ENCODE data around the gene MED12L.
"Not testable (repeated sequence)": the region's sequence is repeated elsewhere in the genome, so short reads cannot be mapped to it uniquely, and the experiment has no call there.

The MED12L gene

DNA sequence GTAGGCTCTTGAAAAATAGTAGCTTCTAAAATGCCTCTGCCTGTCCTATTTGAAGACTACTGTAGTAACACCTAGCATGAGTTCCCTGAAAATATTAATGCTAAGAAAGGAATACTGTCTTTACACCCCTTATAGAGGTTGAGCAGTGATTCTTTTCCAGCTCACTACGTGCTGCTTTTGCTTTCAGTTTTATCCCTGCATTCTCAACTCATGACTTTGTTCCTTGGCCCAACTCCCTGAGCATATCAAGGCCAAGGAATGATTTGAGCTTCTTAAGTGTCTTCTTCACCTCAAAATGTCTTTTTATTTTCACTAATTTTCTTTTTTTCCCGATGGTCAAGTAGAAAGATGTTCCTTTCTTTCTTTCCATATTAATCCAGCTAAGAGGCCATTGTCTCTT lies 260.4 kb downstream of the MED12L start:
- DNase-seq: no peak

DNA sequence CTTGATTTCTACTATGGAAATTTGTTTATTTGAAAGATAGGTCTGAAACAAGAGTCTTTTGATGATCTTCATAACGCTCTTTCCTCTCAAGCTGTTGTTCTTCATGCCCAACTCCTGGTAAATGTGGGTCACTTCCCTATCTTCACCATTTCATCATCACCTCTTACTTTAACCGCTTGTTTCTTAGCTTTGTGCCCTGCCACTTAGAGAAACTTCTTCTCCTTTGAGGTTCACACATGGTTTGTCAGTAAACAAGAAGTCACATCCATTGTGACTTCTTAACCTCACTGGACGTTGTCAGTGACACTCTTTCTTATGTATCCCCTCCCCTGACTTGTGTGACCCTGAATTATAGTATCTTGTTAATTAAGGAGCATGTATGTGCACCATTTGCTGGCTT lies 260.8 kb downstream of the MED12L start:
- DNase-seq: no peak

DNA sequence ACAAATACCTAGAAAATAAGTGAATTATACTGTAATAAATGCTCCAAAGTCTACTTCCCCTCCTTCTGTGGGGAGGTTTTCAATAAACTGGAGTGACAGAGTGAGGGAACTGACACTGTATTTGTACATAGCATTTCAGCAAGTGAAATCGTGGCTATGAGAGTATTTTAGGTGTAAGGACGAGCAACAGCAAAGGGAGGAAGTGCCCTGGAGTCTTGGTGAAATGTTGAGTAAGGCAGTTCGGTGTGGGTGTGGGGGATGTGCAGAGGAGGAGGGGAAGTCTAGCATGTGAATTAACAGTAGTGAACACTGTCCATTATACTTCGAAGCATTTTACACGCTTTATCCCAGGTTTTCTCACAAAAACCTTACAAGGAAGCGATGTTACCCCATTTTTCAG lies 262.0 kb downstream of the MED12L start:
- no peak for DNase-seq

DNA sequence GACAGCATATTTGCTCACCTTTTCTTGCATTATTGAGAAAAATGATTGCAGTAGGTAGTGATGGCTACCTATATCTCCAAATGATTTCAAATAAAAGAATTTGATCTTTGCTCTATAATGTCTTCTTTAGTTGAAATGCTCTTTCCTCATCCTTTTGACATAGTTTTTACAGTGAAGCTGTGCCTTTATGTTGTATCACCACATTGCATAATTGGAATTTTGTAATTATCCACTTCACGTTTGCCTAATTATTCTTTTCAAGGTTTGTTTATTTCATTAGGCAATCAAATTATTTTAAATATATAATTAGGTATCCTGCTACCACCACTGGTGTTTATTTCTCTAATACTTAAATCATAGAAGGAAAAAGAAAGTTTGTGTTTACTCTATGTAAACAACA lies 265.2 kb downstream of the MED12L start:
- no peak for DNase-seq

DNA sequence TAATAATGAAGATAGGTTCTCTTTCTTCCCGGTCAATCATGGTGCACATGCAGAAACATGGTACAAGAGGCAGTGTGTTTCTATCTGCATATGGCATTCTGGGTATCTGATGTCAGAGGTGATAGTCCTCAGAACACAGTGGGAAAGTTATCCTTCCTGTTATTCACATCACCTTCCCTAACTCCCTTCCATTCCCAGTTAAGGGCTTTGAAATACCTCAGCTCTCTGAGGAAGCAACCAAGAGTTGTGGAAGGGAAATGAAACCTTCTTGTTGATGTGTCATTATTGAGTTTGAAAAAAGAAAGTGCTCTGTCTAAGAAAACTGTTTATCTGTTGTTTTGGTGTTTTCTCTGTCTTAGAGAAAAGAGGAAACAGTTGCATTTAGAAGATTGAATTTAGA lies 265.8 kb downstream of the MED12L start:
- DNase-seq: no peak

DNA sequence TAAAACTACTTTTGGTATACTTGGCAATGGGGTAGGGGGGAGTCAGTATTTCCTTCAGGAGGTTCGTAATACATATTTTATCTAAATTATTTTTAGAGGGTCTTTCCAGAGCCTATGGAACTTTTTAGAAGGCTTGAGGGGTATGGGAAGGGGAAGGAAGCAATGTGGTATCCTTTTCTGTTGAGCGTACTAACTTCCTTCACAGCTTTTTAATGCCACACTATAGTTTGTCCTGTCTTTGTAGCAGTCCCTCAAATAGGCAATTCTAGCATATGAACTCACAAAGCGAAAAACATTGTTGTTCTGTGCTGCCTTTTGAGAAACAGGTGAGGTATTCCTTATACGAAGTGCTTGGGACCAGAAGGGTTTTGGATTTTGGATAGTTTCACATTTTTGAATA lies 266.2 kb downstream of the MED12L start:
- DNase-seq: no peak

DNA sequence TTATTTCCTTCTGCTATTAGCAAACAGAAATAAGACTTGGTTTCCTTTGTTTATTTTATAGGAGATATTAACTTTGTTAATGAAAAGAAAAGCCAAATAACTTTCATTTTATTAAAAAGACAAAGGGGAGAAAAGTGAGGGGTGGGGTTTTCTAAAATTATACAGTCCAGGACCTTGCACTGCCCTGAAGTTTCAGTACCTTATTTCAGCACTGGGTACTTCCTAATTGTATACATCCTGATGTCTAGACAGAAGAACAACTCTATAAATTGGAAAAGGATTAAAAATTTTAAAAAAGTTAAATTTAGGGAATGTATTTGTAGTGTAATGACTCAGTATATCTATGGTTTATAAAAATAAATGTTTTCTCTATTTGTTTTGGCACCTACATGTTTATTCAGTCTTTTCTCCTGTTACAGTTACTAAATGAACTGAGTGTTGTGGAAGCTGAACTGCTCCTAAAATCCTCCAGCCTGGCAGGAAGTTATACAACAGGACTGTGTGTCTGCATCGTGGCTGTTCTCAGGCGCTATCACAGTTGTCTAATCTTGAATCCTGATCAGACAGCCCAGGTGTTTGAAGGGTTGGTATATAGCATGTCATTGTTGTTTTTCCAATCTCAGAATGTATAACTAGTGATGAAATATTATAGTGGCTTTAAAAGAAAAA lies 271.5 kb downstream of the MED12L start:
- no peak for DNase-seq

DNA sequence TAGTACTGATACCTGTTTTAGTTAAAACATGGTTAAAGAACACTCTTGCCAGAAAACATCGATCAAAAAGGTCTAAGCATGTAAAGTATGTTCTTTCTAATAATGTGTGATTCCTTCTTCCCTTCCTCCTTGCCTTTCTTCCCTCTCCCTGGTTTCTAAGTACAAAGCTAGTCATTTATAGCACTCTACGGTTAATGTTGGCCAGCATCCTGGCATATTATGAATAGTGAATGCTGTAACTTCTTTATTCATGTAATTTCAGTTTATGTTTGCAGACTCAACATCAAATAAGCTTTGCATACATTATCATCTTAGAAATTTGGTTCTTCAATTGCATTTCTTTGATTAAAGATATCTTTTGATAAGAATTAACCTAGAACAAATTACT lies 272.0 kb downstream of the MED12L start:
- DNase-seq: no peak

DNA sequence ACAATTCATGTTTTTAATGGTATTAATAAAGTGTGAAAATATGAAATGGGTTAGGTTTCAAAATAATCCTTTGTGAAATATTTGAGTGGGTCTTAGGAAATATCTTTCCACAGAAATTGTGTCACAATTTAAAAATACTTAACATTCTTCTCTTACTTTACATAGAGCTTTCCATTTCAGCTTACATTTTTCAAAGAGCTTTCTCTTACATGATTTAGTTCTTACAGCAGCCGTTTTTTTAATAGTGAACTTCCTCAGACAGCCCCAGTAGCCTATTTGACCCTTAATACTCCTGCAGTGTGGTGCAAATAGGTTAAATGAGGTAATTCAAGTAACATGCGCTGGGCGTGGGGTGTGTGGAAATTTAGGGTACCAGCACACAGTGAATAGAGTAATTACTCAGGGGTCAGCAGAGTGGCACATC lies 277.3 kb downstream of the MED12L start:
- no peak for DNase-seq

DNA sequence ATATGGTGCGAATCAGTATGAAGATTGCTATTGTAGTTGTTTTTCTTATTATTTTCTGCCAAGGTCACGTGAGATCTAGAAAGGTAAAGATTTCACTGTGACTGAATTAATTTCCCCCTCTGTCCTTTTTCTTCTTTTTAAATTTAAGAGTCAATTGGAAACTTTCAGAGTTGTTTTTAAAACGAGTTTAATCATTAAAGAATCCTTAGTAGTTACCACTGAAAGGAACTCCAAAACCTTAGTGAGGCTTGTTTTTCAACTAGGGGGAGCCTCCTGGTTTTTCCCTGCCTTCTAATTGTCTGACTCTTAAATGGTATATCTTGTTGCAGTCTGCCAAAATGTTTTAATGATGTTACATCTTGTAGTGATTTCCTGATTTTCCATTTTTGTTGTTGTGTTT lies 281.5 kb downstream of the MED12L start:
- no peak for DNase-seq

DNA sequence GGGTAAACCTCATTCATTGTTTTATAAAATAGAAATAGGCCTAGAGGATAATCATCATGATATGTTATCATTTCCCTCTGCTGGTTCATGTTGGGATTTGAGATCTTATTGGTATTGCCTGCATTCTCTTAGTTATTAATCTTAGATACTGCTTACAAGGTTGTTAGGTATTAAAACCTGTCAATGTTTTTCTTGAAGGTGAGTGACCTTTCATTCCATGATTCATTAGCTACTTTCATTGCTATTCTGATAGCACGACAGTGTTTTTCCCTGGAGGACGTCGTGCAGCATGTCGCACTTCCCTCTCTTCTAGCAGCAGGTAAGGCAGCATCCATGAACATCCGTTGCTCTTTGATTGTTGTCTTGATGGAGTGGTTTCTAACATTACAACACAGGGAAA lies 282.0 kb downstream of the MED12L start:
- DNase-seq: no peak

DNA sequence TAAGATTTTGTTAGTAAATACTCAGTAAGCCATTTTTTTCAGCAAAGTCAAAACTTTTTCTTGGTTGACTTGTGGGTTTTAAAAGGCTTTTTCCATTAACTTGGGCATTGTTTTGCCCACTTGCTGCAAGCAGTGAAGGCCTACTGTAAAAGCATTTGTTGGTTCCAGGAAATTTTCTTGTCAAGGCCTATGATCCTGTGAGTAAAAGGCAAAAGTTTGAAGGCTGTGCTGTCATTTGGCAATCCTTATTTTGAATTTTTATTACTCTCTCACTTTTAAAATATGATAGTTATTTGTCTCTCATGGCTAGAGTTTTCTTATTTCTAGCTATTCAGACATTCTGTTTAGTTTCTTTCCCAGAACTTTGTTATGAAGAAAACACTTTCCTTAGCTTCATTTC lies 286.1 kb downstream of the MED12L start:
- DNase-seq: no peak

DNA sequence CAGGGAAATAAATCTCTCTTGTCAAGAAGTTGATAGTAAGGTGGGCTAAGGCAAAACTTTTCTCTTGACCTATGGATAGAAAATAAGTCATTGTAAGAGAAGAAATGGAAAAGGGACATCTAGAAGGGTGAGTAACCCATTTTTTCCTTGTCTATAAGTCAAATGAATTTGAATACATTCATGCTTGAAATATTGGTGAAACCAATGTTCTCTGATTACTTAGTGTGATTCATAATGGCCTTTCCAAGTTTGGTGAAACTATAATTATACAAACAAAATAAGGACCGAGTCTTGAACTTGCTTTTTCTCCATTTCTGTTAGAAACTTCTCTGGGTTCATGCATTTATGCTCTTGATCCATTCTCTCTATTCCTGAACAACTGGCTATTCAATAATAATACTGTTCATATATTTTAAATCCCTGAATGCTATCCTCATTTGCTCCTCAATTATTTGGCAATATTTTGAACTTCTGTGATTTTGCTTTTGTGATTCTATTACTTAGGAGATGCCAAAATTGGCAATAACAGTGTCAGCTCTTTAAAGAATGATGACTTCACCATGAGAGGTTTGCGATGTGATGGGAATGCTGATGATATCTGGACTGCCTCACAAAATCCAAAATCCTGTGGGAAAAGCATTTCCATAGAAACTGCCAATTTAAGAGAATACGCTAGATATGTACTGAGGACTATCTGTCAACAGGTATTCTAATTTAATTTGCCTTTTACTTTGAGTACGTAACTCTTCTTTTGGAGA lies 286.8 kb downstream of the MED12L start:
- DNase-seq: no peak

DNA sequence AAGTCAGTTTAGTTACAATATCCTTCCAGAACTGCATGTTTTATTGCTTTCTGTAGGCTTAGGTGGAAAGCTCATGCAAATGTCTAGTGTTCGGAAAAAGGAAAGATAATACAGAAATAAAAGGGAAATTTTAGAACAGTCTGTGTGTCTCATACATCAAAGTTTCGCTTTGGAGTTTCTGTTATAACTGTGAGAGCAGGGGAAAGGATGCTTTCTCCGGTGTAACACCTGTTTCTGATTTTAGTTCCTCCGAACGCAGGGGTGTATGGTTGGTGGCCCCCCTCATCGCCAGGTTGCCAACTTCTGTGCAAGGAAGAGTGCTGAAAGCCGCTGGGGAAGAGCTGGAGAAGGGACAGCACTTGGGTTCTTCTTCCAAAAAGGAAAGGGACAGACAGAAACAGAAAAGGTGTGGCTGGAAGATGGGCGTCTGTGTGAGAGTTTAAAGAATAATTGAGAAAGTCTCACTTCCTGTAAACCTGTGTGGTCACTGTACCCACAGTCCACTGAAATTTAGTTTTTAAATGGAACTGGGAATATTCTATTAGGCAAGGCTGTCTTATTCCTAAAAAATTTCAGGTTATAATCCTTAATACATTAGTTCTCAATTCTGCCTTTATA lies 292.4 kb downstream of the MED12L start:
- DNase-seq: no peak

DNA sequence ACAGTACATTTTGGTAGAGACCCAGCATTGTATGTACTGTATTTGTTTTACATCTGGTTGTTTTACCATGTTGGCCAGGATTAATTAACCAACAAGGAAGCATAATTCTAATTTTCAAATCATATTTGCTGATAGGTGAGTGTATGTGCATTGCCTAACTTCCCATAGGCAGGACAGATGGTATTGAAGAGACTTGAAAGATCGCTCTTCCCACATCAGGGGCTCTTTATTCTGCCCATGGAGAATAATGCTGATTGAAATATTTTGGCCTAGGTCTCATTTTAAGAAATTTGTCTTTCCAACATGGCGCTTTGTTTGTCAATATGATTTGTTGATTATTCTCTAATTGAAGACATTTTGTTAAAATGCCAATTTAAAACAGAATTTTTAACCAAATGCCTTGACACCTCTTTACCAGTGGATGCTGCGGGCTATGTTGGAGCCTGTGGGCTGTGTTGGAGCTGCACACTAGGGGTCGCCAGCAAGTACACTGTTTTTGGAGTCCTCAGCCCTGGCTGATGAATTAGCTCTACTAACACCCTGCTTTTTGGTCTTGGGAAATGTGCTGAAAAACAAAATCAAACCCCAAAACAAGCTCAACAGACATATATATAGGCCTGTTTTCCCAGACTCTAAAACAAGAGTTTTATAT lies 293.7 kb downstream of the MED12L start:
- no peak for DNase-seq

DNA sequence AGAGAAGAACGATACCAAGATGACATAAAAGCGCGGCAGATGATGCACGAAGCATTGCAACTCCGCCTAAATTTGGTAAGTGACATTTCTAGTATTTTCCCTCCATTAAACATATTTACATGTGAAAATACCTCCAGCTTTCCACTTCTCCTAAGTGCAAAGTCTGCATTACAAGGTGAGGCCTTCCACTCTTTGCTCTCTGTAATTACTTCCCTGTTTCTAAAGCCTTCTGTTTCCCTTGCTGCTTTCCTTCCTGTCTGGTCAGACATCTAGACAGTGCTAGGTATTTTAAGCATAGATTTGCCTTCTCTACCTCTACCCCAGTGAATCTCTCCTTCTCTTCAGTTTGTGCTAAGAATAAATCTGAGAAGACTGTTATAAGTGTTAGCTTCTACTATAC lies 297.2 kb downstream of the MED12L start:
- no peak for DNase-seq

DNA sequence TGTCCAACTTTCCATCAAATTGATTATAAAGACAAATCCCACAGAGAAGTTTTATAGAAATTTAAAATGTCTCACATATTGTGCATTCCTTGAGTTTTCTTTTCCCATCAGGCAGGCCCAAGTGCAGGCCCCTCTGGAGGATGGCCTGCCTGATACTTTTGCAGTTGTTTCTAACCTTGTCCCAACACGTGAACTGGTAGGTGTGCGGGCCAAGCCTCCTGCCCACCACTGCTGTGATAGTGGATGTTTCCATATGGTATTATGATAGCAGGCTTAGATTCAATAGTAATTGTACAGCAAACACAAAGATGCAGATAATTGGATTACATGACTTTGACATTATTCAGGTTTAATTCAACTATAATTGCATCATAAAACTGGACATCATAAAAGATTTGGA lies 297.6 kb downstream of the MED12L start:
- DNase-seq: no peak

DNA sequence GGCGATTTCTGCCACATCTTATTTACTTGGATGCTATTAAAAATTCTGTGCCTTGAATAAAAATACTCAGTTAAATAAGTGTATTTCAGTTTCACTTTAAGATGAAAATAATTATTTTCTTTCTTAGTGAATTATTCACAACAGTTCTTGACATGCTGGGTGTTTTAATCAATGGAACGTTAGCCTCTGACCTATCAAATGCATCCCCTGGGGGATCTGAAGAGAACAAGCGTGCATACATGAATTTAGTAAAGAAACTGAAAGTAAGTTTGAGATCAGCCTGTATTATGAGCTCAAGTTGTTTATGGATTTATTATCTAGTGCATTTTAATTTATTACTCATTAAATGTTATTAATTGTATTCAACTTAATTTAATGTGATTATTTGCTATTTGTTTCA lies 298.5 kb downstream of the MED12L start:
- DNase-seq: no peak

DNA sequence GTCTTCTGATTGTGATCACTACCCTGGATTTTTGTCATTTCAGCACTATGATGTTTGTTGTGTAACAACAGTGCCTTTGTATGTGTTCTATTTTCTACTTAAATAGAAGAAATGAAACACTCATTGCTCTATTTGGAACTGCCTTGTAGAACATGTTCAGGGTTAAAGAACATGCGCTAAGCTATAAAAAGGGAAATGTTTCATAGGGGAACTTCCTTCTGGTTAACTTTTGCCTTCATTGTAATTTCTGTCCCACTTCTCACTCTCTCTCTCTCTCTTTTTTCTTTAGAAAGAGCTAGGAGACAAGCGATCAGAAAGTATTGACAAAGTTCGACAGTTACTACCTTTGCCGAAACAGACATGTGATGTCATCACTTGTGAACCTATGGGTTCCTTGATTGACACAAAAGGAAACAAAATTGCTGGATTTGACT lies 299.3 kb downstream of the MED12L start, which contains the start of gene P2RY12:
Gene P2RY12, minus strand, starts transcription at position 13 of the 434 bp plus-strand sequence. CDS start 45,908 bp downstream, outside the sequence.
- DNase-seq: no peak

DNA sequence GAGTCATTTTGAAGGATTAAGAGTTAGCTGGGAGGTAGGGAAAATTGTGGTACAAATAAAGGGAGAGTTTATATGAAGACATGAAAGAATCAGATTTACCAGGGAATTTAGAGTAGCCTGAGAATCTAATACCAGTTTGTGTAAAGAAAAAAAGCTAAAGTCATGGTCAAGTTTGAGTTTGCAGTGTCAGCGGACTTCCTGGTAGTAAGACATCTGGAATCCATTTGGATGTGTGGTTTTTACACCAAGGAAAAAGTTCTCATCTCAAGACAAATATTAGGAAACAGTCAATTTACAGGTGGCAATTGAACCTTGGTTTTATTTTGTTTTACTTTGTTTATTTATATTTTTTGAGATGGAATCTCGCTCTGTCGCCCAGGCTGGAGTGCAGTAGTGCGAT lies 300.6 kb downstream of the MED12L start:
- no peak for DNase-seq

DNA sequence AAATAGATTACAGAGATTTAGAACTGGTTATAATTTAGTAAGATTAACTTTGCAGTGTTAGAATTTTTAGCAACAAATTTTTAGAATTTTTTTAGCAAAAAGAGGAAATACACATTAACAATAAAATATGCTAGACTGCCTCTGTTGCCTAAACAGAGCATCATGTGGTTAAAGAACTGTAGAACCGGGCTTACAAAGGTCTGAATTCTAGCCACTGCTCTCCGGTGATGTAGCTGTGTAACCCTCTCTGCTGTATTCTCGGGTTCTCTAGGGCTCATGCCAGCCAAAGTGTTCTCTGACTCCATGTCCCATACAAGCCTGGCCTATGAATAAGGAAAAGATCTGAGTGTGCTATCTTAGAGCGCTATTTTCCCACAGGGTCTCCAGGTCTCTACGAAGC lies 302.0 kb downstream of the MED12L start:
- no peak for DNase-seq

DNA sequence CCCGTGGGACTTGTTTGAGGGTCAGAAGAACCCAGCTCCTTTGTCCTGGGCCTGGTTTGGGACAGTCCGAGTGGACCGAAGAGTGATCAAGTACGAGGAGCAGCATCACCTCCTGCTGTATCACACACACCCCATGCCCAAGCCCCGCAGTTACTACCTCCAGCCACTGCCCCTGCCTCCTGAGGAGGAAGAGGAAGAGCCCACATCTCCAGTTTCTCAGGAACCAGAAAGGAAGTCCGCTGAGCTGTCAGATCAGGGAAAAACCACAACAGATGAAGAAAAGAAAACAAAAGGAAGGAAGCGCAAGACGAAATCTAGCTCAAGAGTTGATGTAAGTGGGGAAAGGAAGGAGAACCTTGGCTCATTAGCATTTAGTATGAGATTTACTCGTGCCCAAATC lies 302.4 kb downstream of the MED12L start:
- no peak for DNase-seq

DNA sequence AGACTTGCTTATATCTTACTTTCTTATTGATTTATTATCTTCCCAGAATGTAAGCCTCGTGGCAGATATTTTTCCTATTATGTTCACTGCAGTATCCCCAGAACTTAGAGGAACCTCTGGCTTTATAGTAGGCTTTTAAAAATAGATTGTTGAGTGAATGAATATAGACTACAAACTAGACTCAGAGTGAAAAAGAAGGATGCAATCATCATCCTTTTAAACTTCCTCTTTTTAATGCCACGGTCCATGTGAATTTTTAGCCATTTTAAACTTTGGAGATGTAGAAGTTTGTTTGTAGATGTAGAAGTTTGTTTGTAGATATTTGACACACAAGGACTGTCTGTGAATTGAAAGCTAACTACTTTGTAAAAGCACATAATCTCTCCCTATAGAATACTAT lies 306.3 kb downstream of the MED12L start:
- no peak for DNase-seq

DNA sequence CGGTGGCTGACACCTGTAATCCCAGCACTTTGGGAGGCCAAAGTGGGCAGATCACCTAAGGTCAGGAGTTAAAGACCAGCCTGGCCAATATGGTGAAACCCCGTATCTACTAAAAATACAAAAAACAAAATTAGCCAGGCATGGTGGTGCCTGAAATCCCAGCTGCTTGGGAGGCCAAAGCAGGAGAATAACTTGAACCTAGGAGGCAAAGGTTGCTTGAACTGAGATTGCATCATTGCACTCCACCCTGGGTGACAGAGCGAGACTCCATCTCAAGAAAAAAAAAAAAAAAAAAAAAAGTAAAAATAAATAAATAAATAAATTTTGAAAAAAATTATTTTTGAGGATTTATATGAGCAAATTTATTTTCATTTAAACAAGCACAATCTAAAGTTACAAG lies 306.7 kb downstream of the MED12L start:
- not testable (repeated sequence) for DNase-seq
